H9 (cell line): ENCODE data around the gene IL9. TPM values are rescaled to one million over a fixed set of nuclear protein-coding genes. Genes with fewer than 3 reads are reported as not detected.

Experiments
- DNase-seq: peaks from one replicate; pipeline ENCODE4 v3.0.0-alpha.2; 2017
- H2AFZ ChIP-seq: one replicate; pipeline ENCODE4 v1.6.1; 2013; ENCODE audit warnings: mild to moderate bottlenecking, low read length, control low read depth, moderate library complexity
- H2AK5ac ChIP-seq: 2 replicates; pipeline ENCODE4 v1.6.1; 2013; ENCODE audit warnings: low read length, control low read depth, mixed read lengths; ENCODE audit not compliant: insufficient read length
- H2BK120ac ChIP-seq: one replicate; pipeline ENCODE4 v1.6.1; 2013; ENCODE audit warnings: low read depth, mild to moderate bottlenecking, low read length, control low read depth, inconsistent platforms; ENCODE audit not compliant: poor library complexity, severe bottlenecking
- H2BK12ac ChIP-seq: 2 replicates; pipeline ENCODE4 v1.6.1; 2013; ENCODE audit warnings: low read length, control low read depth, mixed read lengths, low read depth; ENCODE audit not compliant: insufficient read length
- H2BK15ac ChIP-seq: 2 replicates; pipeline ENCODE4 v1.6.1; 2013; ENCODE audit warnings: low read depth, low read length, control low read depth
- H2BK20ac ChIP-seq: one replicate; pipeline ENCODE4 v1.6.1; 2013; ENCODE audit warnings: low read depth, mild to moderate bottlenecking, low read length, control low read depth, inconsistent platforms; ENCODE audit not compliant: poor library complexity, severe bottlenecking
- H2BK5ac ChIP-seq: 2 replicates; pipeline ENCODE4 v1.6.1; 2013; ENCODE audit warnings: low read length, control low read depth, mixed read lengths; ENCODE audit not compliant: insufficient read length
- H3K14ac ChIP-seq: 2 replicates; pipeline ENCODE4 v1.6.1; 2013; ENCODE audit warnings: low read length, control low read depth; ENCODE audit not compliant: insufficient read depth
- H3K18ac ChIP-seq: 2 replicates; pipeline ENCODE4 v1.6.1; 2013; ENCODE audit warnings: low read depth, mild to moderate bottlenecking, mixed read lengths, low read length, control low read depth; ENCODE audit not compliant: insufficient read length
- H3K23ac ChIP-seq: 2 replicates; pipeline ENCODE4 v1.6.1; 2013; ENCODE audit warnings: low read length, control low read depth, mixed read lengths, low read depth; ENCODE audit not compliant: insufficient read length
- H3K23me2 ChIP-seq: 2 replicates; pipeline ENCODE4 v1.6.1; 2013; ENCODE audit warnings: low read depth, mild to moderate bottlenecking, mixed read lengths, low read length, control low read depth; ENCODE audit not compliant: insufficient read length, poor library complexity, severe bottlenecking
- H3K27ac ChIP-seq: 2 replicates; pipeline ENCODE4 v1.5.1; 2013; ENCODE audit warnings: low read length, control low read depth, mixed read lengths, low read depth; ENCODE audit not compliant: insufficient read length
- H3K27me3 ChIP-seq: 2 replicates; pipeline ENCODE4 v1.6.1; 2013; ENCODE audit warnings: low read length, control low read depth, inconsistent platforms; ENCODE audit not compliant: insufficient read depth
- H3K4ac ChIP-seq: 2 replicates; pipeline ENCODE4 v1.6.1; 2013; ENCODE audit warnings: low read depth, mild to moderate bottlenecking, control low read depth, inconsistent platforms, low read length, moderate library complexity
- H3K4me1 ChIP-seq: 2 replicates; pipeline ENCODE4 v1.6.1; 2013; ENCODE audit warnings: low read length, control low read depth, inconsistent platforms; ENCODE audit not compliant: insufficient read depth
- H3K4me2 ChIP-seq: 2 replicates; pipeline ENCODE4 v1.6.1; 2013; ENCODE audit warnings: low read length, control low read depth, mixed read lengths; ENCODE audit not compliant: insufficient read length, insufficient read depth
- H3K56ac ChIP-seq: 2 replicates; pipeline ENCODE4 v1.6.1; 2013; ENCODE audit warnings: low read depth, mild to moderate bottlenecking, mixed read lengths, low read length, control low read depth; ENCODE audit not compliant: insufficient read length
- H3K79me1 ChIP-seq: 2 replicates; pipeline ENCODE4 v1.6.1; 2013; ENCODE audit warnings: low read depth, mild to moderate bottlenecking, moderate library complexity, low read length, control low read depth, inconsistent platforms; ENCODE audit not compliant: insufficient read depth, poor library complexity, severe bottlenecking
- H3K79me2 ChIP-seq: 2 replicates; pipeline ENCODE4 v1.6.1; 2013; ENCODE audit warnings: low read length, control low read depth, inconsistent platforms; ENCODE audit not compliant: insufficient read depth
- H3K9ac ChIP-seq: 2 replicates; pipeline ENCODE4 v1.6.1; 2013; ENCODE audit warnings: low read length, control low read depth, mixed read lengths; ENCODE audit not compliant: insufficient read length; ENCODE audit errors: extremely low read depth
- H3K9me3 ChIP-seq: one replicate; pipeline ENCODE4 v1.6.1; 2013; ENCODE audit warnings: low read depth, low read length, inconsistent platforms; ENCODE audit not compliant: control insufficient read depth
- H3T11ph ChIP-seq: one replicate; pipeline ENCODE4 v1.6.1; 2013; ENCODE audit warnings: mild to moderate bottlenecking, low read length, control low read depth, inconsistent platforms
- H4K20me1 ChIP-seq: one replicate; pipeline ENCODE4 v1.6.1; 2013; ENCODE audit not compliant: control insufficient read depth, insufficient read length, insufficient read depth
- H4K5ac ChIP-seq: 2 replicates; pipeline ENCODE4 v1.6.1; 2013; ENCODE audit warnings: low read depth, mild to moderate bottlenecking, mixed read lengths, low read length, control low read depth; ENCODE audit not compliant: insufficient read length
- H4K8ac ChIP-seq: replicated peaks from 2 replicates; pipeline ENCODE4 v1.6.1; 2013; ENCODE audit warnings: low read length, control low read depth, mixed read lengths, low read depth; ENCODE audit not compliant: insufficient read length
- H4K91ac ChIP-seq: 2 replicates; pipeline ENCODE4 v1.6.1; 2013; ENCODE audit warnings: low read depth, mild to moderate bottlenecking, moderate library complexity, mixed read lengths, low read length, control low read depth; ENCODE audit not compliant: insufficient read length
- H3K27ac Mint-ChIP-seq, 3 experiments: 2 replicates in 2 of 3; 3 replicates in 1 of 3; pipeline ENCODE4 v1.8.0; 2020 to 2021; ENCODE audit warnings: mixed read lengths in 3 of 3, mild to moderate bottlenecking in 1 of 3, moderate library complexity in 1 of 3
- H3K27me3 Mint-ChIP-seq: 2 replicates; pipeline ENCODE4 v1.8.0; 2021; ENCODE audit warnings: low read depth, mild to moderate bottlenecking, moderate library complexity, mixed read lengths
- H3K36me3 Mint-ChIP-seq, 3 experiments: 2 replicates in 2 of 3; 3 replicates in 1 of 3; pipeline ENCODE4 v1.8.0; 2020 to 2021; ENCODE audit warnings: low read depth in 3 of 3, mixed read lengths in 3 of 3; ENCODE audit not compliant: insufficient read depth in 1 of 3
- H3K4me1 Mint-ChIP-seq, 2 experiments: 2 replicates each; pipeline ENCODE4 v1.8.0; 2020; ENCODE audit warnings: mixed read lengths in 2 of 2
- H3K4me3 Mint-ChIP-seq, 2 experiments: 2 replicates in 1 of 2; 3 replicates in 1 of 2; pipeline ENCODE4 v1.8.0; 2020 to 2021; ENCODE audit warnings: mild to moderate bottlenecking in 2 of 2, mixed read lengths in 2 of 2, moderate library complexity in 1 of 2
- H3K9me3 Mint-ChIP-seq, 2 experiments: 2 replicates in 1 of 2; 3 replicates in 1 of 2; pipeline ENCODE4 v1.8.0; 2020; ENCODE audit warnings: mild to moderate bottlenecking in 2 of 2, mixed read lengths in 2 of 2, moderate library complexity in 1 of 2
- CTCF ChIP-seq: fragments of 200-600 bp; sonication (generic); conservative IDR thresholded peaks from 3 replicates; pipeline ENCODE4 v1.8.0; 2021; ENCODE audit warnings: antibody characterized with exemption, mild to moderate bottlenecking
- WGBS: extraction: QIAGEN DNeasy Blood & Tissue Kit; methylation state at CpG from one replicate; pipeline ENCODE4 v1.1.7; 2013; ENCODE audit warnings: missing lambda C conversion rate, low lambda C conversion rate, mixed read lengths; ENCODE audit not compliant: insufficient read length; ENCODE audit errors: extremely low coverage; 5-methylcytosine and 5-hydroxymethylcytosine counted together
- total RNA-seq: library from RNA; stranded (reverse); gene quantifications from 2 replicates; pipeline ENCODE4 v1.2.1, GENCODE V29; 2021

The IL9 gene
- total RNA-seq, 1 experiment from 2014 or later: not detected

- Histone ChIP-seq H4K8ac (no peak overlapping the region), H2AFZ (no peak overlapping the region), H4K5ac (no peak overlapping the region), H2BK20ac (no peak overlapping the region), H3K79me1 (no peaks in the 10 kb centered on the region), H3K14ac (no peak overlapping the region), H3K4me1 (no peaks in the 10 kb centered on the region), H2BK12ac (no peak overlapping the region), H2BK15ac (no peak overlapping the region), H3K23me2 (no peaks in the 10 kb centered on the region), H3K79me2 (no peaks in the 10 kb centered on the region), H3K4me2 (no peak overlapping the region), H3K27ac (no peak overlapping the region), H3K9me3 (no peaks in the 10 kb centered on the region), H3T11ph (no peak overlapping the region), H4K20me1 (no peaks in the 10 kb centered on the region), H3K23ac (no peak overlapping the region), H3K4ac (no peak overlapping the region), H2BK120ac (no peak overlapping the region), H4K91ac (no peak overlapping the region), H3K56ac (no peak overlapping the region), H2BK5ac (no peak overlapping the region), H2AK5ac (no peak overlapping the region), H3K27me3 (no peaks in the 10 kb centered on the region), H3K9ac (no peak overlapping the region), H3K18ac (no peak overlapping the region)
- H3K9me3 Mint-ChIP-seq: peaks cover 0 to 1% of the 10 kb centered on the region in 2 experiments; a peak in 1 of 5 replicates
- H3K4me3 Mint-ChIP-seq: no peak overlapping the region
- H3K36me3 Mint-ChIP-seq: no peaks in the 10 kb centered on the region
- no CpG with 5 or more reads among the region's 1 CpG for WGBS
- H3K27me3 Mint-ChIP-seq: peaks cover 18% of the 10 kb centered on the region
- no peaks in the 10 kb centered on the region for H3K4me1 Mint-ChIP-seq
- H3K27ac Mint-ChIP-seq: no peak overlapping the region
- TF ChIP-seq CTCF: no peak
- no peak for DNase-seq
Measured at GRCh38 chr5:135861641-135862040, 34.0 kb downstream of the IL9 start.
